Measurements from ENCODE around the gene PCNX3. TPM values are rescaled to one million over a fixed set of nuclear protein-coding genes. Genes with fewer than 3 reads are reported as not detected.

Gene PCNX3
- total RNA-seq, 1 donor from 2014 or later, result 45.6 TPM

DNA sequence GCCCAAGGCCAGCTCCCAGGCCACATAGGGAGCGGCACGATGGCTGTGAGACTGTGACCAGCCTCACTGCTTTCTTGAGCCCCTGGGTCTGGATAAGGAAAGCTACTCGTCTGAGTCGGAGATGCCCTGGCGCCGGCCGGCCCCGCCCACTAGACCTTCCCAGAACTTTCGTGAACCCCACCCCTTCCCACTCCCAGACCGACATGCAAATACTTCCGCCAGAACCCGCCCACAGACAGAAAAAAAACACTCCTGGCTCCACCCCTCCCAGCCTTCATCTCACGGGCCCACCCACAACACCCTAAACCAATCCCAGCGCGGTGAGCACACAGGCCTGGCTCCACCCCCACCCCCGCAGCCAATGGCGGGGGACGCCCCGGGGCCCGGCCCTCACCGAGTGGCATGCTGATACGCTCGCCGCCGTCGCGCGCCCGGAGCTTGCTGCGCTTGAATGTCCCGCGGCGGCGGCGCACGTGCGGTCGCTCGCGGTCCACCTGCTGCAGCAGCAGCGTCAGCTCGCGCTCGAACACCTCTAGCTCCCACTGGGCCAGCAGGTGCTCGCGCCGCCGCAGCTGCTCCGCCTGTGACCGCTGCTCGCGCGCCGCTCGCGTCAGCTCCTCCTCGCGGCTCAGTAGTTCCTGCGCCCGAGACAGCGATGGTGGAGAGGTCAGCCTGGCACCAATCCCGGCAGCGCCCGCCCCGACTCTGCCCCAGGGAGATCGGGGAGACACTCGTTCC, 8.5 kb upstream of the PCNX3 start:
- Histone ChIP-seq H4K20me1 (ENCODE audit: insufficient read depth, low read length) (peaks cover 67% of the 10 kb centered on the region), H3K9ac (ENCODE audit: low read length) (no peak overlapping the region), H3K79me2 (ENCODE audit: insufficient read depth, low read length) (peaks cover 44% of the 10 kb centered on the region), H3K36me3 (ENCODE audit: insufficient read depth, low read length) (peaks cover 21% of the 10 kb centered on the region), H3K4me3 (ENCODE audit: insufficient read depth, low read depth, low read length) (no peak overlapping the region), H2AFZ (ENCODE audit: low read depth, low read length) (peak overlapping the region; percentile 34), H3K4me1 (ENCODE audit: insufficient read depth, low read length) (peaks cover 27% of the 10 kb centered on the region), H3K27ac (ENCODE audit: low read depth, low read length) (no peak overlapping the region), H3K27me3 (ENCODE audit: insufficient read depth, low read length) (no peaks in the 10 kb centered on the region), H3K9me3 (ENCODE audit: insufficient read depth, low read depth, low read length) (no peaks in the 10 kb centered on the region), H3K4me2 (ENCODE audit: low read length) (peak overlapping the region; percentile 80)
- peak overlapping the region; percentile 60 for H3K4me3 Mint-ChIP-seq (ENCODE audit: unreplicated experiment)
- peak overlapping the region; percentile 47 for H3K27ac Mint-ChIP-seq (ENCODE audit: unreplicated experiment)
- no peak for TF ChIP-seq EZH2 (IDR thresholded peaks at IDR 0.05; ENCODE audit: insufficient read depth, low read length)
- TF ChIP-seq CTCF (IDR thresholded peaks at IDR 0.05; ENCODE audit: insufficient read depth, low read depth, low read length), result no peak
- DNase-seq (ENCODE audit: low read depth) (peak; percentile 94), FAIRE-seq (no peak)
- H3K4me1 Mint-ChIP-seq (ENCODE audit: low read depth, unreplicated experiment), result peaks cover 18% of the 10 kb centered on the region
- H3K9me3 Mint-ChIP-seq (ENCODE audit: unreplicated experiment), result no peaks in the 10 kb centered on the region
- H3K27me3 Mint-ChIP-seq (ENCODE audit: low read depth, unreplicated experiment), result no peaks in the 10 kb centered on the region
- H3K36me3 Mint-ChIP-seq (ENCODE audit: low read depth, unreplicated experiment), result peaks cover 29% of the 10 kb centered on the region

DNA sequence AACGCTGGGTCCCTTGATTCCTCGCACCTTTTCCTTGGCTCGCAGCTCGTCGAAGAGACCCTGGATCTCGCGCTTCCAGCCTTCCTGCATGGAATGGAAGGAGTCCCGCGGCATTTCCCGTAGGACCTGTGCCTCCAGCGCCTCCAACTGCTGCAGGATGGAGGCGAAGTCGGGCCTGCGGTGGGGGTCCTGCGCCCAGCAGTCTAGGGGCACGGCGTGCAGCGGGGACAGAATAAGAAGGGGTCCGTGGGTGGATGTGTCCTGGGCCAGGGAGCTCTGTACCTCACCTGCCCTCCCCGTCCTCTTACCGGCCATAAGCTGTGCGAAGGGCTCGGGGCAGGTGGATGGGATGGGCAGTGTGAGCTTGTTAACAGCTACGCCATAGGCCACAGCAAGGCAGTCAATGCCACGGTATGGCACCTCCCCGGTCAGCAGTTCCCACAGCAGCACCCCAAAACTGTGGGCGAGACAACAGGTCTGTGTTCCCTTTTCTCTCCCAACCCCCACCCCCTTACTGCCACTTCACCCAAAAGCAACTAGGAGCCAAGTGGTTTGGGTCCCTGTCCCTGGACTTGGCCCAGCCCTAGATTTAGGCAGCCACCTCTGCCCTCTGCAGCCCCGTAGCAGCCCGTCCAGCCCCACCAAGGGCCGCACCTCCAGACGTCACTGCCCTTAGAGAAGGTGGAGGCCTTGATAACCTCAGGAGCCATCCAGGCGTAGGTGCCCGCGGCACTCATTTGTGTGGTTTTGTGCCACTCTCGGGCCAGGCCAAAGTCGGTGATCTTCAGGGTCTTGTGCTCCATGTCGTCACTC, 7.8 kb upstream of the PCNX3 start:
- no peaks in the 10 kb centered on the region for H3K9me3 ChIP-seq (ENCODE audit: insufficient read depth, low read depth, low read length)
- H3K36me3 ChIP-seq (ENCODE audit: insufficient read depth, low read length), result peaks cover 21% of the 10 kb centered on the region
- H3K4me3 Mint-ChIP-seq (ENCODE audit: unreplicated experiment), result no peak overlapping the region
- peak overlapping the region; percentile 80 for H3K4me2 ChIP-seq (ENCODE audit: low read length)
- H4K20me1 ChIP-seq (ENCODE audit: insufficient read depth, low read length), result peaks cover 75% of the 10 kb centered on the region
- H3K36me3 Mint-ChIP-seq (ENCODE audit: low read depth, unreplicated experiment), result peaks cover 32% of the 10 kb centered on the region
- H3K4me1 ChIP-seq (ENCODE audit: insufficient read depth, low read length), result peaks cover 35% of the 10 kb centered on the region
- FAIRE-seq (no peak), DNase-seq (ENCODE audit: low read depth) (no peak)
- peaks cover 23% of the 10 kb centered on the region for H3K4me1 Mint-ChIP-seq (ENCODE audit: low read depth, unreplicated experiment)
- H3K4me3 ChIP-seq (ENCODE audit: insufficient read depth, low read depth, low read length), result no peak overlapping the region
- H3K27me3 ChIP-seq (ENCODE audit: insufficient read depth, low read length), result no peaks in the 10 kb centered on the region
- TF ChIP-seq EZH2 (IDR thresholded peaks at IDR 0.05; ENCODE audit: insufficient read depth, low read length), result no peak
- TF ChIP-seq CTCF (IDR thresholded peaks at IDR 0.05; ENCODE audit: insufficient read depth, low read depth, low read length), result no peak
- H3K27me3 Mint-ChIP-seq (ENCODE audit: low read depth, unreplicated experiment), result no peaks in the 10 kb centered on the region
- peaks cover 51% of the 10 kb centered on the region for H3K79me2 ChIP-seq (ENCODE audit: insufficient read depth, low read length)
- H3K9ac ChIP-seq (ENCODE audit: low read length), result no peak overlapping the region
- H3K27ac Mint-ChIP-seq (ENCODE audit: unreplicated experiment), result no peak overlapping the region
- peak overlapping the region; percentile 34 for H2AFZ ChIP-seq (ENCODE audit: low read depth, low read length)
- H3K9me3 Mint-ChIP-seq (ENCODE audit: unreplicated experiment), result no peaks in the 10 kb centered on the region
- no peak overlapping the region for H3K27ac ChIP-seq (ENCODE audit: low read depth, low read length)
